HG03457 (cell line): ENCODE data around the gene NAT8.
"Not testable (repeated sequence)": the region's sequence is repeated elsewhere in the genome, so short reads cannot be mapped to it uniquely, and the experiment has no call there.

Experiments
- ATAC-seq: cut with Tn5 transposase; IDR thresholded peaks from one replicate; pipeline ENCODE4 v1.9.1; 2021; ENCODE audit warnings: moderate number of reproducible peaks; ENCODE audit not compliant: unreplicated experiment

The NAT8 gene

DNA sequence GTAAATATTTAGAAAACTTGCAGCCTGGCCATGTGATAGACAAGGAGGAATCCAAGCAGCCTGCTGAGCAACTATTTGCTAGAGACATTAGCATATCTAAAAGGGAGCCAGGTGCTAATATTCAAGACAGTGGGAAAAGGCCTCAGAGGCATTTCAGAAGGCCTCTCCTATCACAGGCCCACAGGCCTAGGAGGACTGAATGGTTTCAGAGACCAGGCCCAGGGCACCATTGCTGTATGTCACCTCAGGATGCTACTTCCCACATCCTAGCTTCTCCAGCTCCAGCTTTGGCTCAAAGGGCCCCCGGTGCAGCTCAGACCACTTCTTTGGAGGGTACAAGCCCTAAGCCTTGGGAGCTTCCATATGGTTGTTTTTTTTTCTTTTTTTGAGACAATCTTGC is 3.8 kb downstream of the NAT8 start:
- ATAC-seq = no peak

DNA sequence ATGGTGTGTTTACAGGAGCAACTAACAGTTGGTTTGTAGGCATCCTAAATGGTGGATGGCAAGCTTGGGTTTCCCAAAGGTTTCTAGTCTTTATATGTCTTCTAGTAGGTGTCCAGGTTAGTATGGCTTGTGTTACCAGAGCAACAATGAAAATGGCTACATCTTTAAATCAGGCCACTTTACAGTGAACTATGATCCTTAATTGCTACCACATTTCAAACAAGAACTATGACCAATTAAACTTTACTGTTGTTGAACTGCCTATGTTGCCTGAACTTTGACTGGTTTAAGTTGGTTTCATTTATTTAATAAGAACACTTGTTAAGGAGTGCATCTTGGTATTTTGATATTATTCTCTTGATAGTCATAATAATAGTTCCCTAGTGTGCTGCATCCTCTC is 5.2 kb downstream of the NAT8 start:
- ATAC-seq = not testable (repeated sequence)

DNA sequence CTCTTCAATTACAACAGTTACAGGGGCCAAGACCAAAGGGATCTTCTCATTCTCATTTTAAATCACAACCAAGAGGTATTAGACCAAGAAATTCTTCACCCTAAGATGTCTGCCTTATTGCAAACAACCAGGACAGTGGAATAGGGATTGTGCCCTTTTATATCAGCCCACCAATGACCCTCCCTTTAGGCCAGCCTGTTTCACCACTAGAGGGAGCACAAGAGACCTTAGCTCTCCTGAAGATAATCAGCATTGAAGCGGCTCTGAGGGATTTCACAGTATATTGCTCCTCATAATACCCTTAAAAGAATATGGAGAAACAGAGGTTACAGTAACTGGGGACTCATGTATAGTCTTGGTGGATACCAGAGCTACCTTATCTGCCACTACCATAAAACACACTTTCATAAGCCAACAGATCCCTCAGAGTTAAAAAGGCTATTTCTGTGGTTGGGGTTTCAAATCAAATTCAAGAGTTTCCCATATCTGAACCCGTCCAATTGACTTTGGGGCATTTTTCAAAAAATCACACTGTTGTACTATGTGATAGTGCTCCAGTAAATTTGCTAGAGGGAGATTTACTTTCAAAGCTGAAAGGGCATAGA is 11.5 kb downstream of the NAT8 start:
- not testable (repeated sequence) for ATAC-seq

DNA sequence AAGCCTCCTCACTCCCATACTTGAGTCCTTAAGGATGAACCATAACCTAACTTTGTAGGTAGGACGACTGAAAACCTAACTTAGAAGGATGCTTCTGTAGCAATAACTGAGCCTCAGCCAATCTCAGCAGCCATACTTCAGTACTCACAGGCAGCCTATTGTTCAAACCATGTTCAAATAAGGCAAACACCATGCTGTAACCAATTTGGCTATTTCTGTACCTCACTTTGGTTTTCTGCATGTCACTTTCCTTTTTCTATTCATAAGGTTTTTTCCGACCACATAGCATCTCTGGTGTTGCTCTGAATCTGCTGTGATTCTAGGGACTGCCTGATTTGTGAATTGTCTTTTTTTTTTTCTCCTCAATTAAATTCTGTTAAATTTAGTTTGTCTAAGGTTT is 13.7 kb downstream of the NAT8 start:
- peak; percentile 53 for ATAC-seq

DNA sequence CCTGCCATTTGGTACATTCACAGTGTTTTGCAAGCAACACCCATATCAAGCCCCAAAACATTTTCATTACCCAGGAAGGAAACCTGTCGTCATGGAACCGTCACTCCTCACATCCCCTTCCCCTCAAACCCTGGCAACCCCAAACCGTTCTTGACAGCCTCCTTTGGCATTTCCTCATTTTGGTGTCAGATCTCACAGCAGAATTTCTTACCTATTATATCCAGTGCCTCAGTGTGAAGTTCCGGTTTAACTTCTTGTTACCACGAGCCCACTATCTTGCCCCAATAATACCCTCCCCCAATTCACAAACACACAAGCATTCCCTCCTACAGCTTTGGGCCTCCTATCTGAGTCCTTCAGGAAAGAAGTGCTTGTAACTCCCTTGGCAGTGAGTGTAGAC is 16.0 kb downstream of the NAT8 start:
- ATAC-seq = not testable (repeated sequence)

DNA sequence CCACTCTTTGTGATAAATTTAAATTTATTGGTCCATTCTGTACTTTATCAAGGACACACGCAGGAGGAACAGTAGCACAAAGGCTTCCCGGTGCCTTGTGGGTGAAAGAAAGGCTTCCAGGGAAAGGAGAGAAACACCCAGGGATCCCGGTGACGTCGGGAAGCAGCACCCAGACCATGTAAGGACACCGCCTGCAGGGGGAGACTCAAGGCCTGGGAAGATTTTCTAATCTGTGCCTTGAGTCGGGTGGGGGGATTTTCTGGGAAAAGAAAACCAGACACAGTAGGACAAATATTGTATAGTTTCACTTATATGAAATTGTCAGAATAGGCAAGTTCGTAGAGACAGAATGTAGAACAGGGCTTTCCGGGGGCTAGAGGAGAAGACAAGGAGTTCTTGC is 17.6 kb downstream of the NAT8 start:
- ATAC-seq = not testable (repeated sequence)

DNA sequence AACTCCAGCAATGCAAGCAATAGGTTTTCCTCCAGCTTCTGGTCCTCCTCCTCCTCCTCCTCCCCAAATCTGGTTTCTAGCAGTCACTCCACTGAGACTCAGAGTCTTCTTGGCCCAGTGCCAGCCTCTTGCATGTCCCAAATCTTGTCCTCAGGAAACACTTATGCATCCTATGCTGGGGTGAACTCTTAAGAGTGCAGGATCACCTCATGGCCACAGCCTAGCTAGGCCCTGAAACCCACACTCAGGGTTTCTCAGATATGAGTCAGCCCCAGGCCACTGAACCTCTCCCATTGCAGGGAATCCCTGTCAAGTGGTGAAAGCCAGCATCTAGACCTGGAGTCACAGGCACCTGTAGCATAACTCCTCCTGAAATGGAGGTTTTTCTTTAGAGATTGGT is 18.2 kb downstream of the NAT8 start:
- ATAC-seq = not testable (repeated sequence)

DNA sequence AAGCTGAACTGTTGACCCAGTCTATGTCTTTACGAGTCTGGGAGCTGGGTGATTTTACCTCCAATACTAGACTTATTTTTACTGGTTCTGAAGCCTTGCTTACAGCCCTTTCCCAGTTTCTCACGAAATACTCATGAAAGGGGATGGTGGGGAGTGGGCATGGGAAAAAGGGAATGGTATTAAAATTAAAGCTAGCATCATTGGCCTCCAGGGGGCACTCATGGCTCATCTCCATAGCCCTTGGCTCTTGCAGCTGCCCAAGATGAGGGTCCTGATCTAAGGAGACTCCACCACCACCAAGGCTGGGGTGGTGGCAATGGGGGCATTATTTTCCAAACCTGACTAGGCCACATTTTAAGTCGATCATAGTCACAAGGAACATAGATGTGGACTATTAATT is 22.3 kb downstream of the NAT8 start:
- ATAC-seq = not testable (repeated sequence)

DNA sequence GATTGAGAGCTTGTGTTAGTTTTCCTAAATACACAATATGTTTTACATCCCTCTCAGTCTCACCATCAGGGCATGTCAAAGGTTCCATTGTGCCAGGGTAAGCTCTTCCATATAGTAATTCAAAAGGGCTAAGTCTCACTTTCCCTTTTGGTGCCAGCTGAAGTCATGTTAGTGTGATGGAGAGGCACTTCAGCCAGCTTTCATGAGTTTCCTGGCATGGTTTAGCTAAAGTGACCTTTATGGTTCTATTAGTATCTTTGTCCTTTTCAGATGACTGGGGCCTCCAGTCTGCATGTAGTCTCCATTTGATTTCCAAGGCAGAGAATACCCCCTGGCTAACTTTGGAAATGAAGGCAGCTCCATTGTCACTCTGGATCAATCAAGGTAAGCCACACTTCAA is 27.2 kb downstream of the NAT8 start:
- ATAC-seq = no peak

DNA sequence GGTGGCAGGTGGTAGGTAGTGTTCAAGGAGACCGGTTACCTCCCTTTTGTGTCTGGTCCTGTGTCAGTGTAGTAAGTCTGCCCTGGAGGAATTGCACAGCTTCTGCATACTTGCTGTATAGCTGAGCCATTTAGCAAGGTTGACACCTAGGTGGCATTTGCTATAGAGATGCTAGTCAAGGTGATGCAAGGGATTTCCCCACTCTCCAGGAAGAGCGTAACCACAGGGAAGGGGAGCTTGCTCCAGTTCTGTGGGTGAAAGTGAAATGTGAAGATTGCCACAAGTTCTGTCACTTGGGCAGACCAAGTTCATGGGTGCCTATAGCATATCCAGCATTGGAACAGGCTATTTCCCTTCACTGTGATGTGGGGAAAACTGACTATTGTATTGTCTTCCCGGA is 28.1 kb downstream of the NAT8 start:
- no peak for ATAC-seq

DNA sequence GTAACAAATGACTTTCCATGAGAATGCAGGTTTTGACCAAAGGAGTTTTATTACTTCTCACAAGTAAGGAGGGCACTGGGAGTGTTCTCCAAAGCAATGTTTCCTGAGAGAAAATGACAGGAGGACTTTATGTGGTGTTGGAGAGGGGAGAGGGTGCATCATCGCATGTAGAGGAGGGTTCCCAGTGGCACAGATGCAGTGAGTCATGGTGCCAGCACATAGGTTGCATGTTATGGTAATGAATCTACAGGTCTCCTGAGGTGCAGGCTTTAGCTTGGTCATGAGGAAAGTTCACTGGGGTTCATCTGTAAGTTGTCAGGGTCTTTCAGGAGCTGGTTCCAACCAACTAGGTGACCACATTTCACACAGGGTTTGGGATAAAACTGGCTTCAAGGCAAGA is 30.4 kb downstream of the NAT8 start:
- no peak for ATAC-seq

DNA sequence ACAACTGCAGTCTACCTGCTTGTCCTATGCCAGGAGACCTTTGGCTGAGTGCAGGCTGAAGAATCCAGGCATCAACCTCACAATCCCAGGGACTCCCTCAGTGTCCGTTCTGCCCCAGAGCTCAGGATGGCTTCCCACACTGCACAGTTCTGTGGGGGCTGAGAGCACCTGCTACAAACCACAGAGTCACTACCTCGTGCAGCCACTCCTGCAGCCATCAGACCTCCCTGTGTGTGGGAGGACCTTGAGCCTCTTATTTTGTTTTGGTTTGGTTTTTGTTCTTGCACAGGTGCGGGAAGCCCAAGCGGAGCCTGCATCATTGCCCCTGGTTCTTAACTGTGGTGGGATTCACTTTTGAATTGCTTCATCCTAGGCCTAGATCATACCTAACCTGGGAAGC is 31.0 kb downstream of the NAT8 start:
- ATAC-seq = no peak

DNA sequence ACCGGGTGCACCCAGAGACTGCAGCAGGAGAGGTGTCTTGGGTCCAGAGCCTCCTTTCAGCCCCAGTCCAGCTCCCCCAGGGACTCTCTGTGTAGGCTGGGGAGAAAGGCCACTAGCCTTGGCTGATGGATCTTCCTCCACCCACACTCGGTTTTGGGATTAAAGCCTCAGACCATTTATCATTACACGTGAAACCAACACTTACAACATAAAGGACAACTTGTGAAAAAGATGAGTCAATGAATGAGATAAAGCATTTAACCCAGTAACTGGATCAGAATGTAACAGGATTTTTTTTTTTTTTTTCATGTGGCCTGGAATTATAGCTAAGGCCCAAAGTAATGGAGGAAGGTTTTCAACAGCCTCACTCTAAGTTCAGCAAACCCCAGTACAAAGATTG is 32.1 kb downstream of the NAT8 start:
- ATAC-seq = no peak

DNA sequence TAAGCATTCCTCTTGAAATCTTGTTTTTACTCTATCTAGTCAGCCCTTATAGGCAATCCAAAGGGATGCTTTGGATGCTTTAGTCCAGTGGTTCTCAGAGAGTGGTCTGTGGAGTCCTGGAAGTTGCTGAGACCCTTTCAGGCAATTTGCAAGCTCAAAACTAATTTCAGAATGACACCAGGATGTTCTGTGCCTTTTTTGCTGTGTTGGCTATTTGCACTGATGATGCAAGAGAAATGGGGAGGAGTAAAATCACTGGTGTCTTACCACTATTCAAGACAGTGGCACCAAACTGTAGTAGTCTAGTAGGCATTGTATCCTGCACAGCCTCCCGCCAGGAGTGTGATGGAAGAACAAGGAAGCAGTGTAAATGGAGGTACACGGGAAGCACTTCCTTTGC is 37.6 kb downstream of the NAT8 start:
- ATAC-seq = not testable (repeated sequence)

DNA sequence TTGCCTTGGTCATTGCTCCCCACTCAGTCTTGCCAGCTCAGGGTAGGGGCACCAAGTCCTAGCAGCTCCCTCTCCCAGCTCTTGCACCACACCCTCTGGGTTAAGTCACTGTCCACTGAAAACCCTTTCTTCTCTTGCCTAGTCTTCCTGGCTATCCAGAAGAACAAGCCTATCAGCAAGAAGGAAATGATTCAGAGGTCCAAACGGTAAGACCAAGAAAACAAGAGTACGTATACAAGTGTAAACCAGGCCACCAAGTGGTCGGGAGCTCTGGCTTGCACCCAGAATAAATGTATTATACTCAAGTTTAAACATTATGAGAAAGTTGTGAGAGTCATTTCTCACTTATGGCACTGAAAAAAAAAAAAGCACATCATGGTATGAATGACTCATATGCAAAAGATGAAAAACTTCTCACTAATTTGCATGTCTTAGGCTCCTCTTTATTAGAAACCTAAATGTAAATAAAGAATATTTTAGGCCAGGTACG is 39.1 kb downstream of the NAT8 start:
- not testable (repeated sequence) for ATAC-seq

DNA sequence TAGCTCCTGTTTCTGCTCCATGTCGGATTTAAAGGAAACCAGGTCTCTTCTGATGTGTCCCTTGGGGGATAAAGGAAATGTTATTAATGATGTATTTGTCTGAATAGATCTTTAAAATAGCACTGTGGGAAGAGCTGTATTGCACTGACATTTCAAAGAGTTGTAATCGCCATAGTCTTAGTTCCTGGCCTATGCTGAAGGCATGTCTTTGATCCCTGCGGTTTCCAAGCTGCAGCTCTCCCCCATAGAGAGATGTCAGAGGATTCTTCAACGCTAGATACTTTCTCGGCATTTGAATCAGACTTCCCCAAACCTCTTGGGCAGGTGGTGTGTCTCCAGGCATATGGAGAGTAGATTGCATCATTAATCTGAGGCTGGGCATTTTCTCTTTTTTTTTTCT is 40.4 kb downstream of the NAT8 start:
- ATAC-seq = no peak

DNA sequence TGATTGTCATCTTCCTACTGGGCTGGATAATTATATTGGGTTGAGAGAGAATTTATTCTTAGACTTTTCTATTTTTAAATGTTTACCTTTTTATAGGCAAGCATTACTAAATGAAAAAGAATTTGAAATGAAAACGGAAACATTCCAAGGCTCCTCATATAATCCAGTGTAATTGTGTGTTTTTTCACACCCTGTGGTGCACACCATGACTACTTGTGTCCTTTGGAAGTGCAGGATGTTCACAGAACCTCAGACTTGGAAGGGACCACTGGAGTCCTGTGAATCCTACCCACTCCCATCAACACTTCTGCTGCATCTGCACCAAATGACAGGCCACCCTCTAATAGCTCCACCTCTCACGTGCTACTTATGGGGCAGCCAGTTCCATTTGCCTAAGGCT is 48.0 kb downstream of the NAT8 start:
- ATAC-seq = no peak

DNA sequence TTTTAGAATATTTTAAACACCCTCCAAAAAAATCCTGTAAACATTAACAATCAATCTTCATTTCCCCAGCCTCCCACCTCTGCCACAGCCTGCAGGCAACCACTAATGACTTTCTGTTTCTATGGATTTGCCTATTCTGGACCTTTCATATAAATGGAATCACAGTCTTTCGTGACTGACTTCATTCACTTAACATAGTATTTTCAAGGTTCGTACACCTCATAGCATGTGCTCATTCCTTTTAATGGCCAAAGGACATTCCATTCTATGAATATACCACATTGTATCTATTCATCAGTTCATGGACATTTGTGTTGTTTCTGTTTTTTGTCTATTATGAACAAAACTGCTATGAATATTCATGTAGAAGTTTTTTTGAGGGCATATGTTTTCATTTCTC is 48.5 kb downstream of the NAT8 start:
- ATAC-seq = no peak
